Loucy (cell line): Measurements from ENCODE around the gene PBX4.

Experiments
- H2AFZ ChIP-seq: fragments of 200-600 bp; sonication (generic); 2 replicates; pipeline ENCODE4 v1.6.0; 2016; ENCODE audit warnings: antibody characterized with exemption, mild to moderate bottlenecking, low read length, moderate library complexity
- H3F3A ChIP-seq: fragments of 200-600 bp; 2 replicates; pipeline ENCODE4 v1.6.0; 2016; ENCODE audit warnings: antibody characterized with exemption, low read depth, mild to moderate bottlenecking
- H3K27me3 ChIP-seq: fragments of 200-600 bp; sonication (generic); 2 replicates; pipeline ENCODE4 v1.6.1; 2014; ENCODE audit warnings: low read length, mild to moderate bottlenecking; ENCODE audit not compliant: insufficient read depth, poor library complexity, severe bottlenecking
- H3K36me3 ChIP-seq: fragments of 200-600 bp; sonication (generic); 2 replicates; pipeline ENCODE4 v1.6.1; 2016; ENCODE audit warnings: low read length; ENCODE audit not compliant: insufficient read depth
- H3K4me1 ChIP-seq: fragments of 200-600 bp; sonication (generic); 2 replicates; pipeline ENCODE4 v1.5.1; 2014; ENCODE audit warnings: low read length, mild to moderate bottlenecking; ENCODE audit not compliant: insufficient read depth, poor library complexity, severe bottlenecking
- H3K4me2 ChIP-seq: fragments of 200-600 bp; sonication (generic); 2 replicates; pipeline ENCODE4 v1.6.0; 2014; ENCODE audit warnings: antibody characterized with exemption, low read length, low read depth, mild to moderate bottlenecking; ENCODE audit not compliant: poor library complexity, severe bottlenecking
- H3K4me3 ChIP-seq: fragments of 200-600 bp; sonication (generic); 2 replicates; pipeline ENCODE4 v1.5.1; 2014; ENCODE audit warnings: low read length, mild to moderate bottlenecking, mixed read lengths; ENCODE audit not compliant: poor library complexity, severe bottlenecking
- H3K79me2 ChIP-seq: fragments of 200-600 bp; sonication (generic); 2 replicates; pipeline ENCODE4 v1.6.1; 2014; ENCODE audit warnings: low read length; ENCODE audit not compliant: insufficient read depth
- H3K9ac ChIP-seq: fragments of 200-600 bp; sonication (generic); 2 replicates; pipeline ENCODE4 v1.6.0; 2014; ENCODE audit warnings: mild to moderate bottlenecking, low read depth, low read length, moderate library complexity; ENCODE audit not compliant: poor library complexity, severe bottlenecking
- H3K9me2 ChIP-seq: fragments of 200-600 bp; sonication (generic); replicated peaks from 2 replicates; pipeline ENCODE4 v1.6.1; 2016; ENCODE audit warnings: low read depth, low read length, mixed read lengths
- H3K9me3 ChIP-seq: fragments of 200-600 bp; sonication (generic); 2 replicates; pipeline ENCODE4 v1.6.1; 2014; ENCODE audit warnings: mild to moderate bottlenecking, antibody characterized with exemption, low read length, low read depth; ENCODE audit not compliant: insufficient read depth
- H4K20me1 ChIP-seq: fragments of 200-600 bp; sonication (generic); 2 replicates; pipeline ENCODE4 v1.6.0; 2014; ENCODE audit warnings: antibody characterized with exemption, low read length, mild to moderate bottlenecking; ENCODE audit not compliant: insufficient read depth, poor library complexity, severe bottlenecking
- CTCF ChIP-seq: fragments of 200-600 bp; sonication (generic); conservative IDR thresholded peaks from 2 replicates; pipeline ENCODE4 v1.5.1; 2014; ENCODE audit warnings: mild to moderate bottlenecking, antibody characterized with exemption, low read length
- EZH2phosphoT487 ChIP-seq: fragments of 200-600 bp; IDR thresholded peaks from 2 replicates; pipeline ENCODE4 v1.6.1; 2018; ENCODE audit warnings: antibody characterized with exemption, mild to moderate bottlenecking, moderate library complexity, borderline replicate concordance

PBX4 gene

GRCh38 chr19:19592690-19593089, 25.8 kb downstream of the PBX4 start:
- H3K9me2 ChIP-seq = no peaks in the 10 kb centered on the region
- no peak overlapping the region for H3K4me2 ChIP-seq
- H3K9me3 ChIP-seq = no peaks in the 10 kb centered on the region
- TF ChIP-seq EZH2phosphoT487 (no peak), CTCF (no peak)
- H3K27me3 ChIP-seq = no peaks in the 10 kb centered on the region
- H3K36me3 ChIP-seq = no peaks in the 10 kb centered on the region
- no peak overlapping the region for H3K4me3 ChIP-seq
- no peak overlapping the region for H2AFZ ChIP-seq
- no peak overlapping the region for H3K9ac ChIP-seq
- no peaks in the 10 kb centered on the region for H4K20me1 ChIP-seq
- H3K4me1 ChIP-seq = no peaks in the 10 kb centered on the region
- no peaks in the 10 kb centered on the region for H3K79me2 ChIP-seq
- H3F3A ChIP-seq = no peaks in the 10 kb centered on the region

- Histone ChIP-seq H3K36me3 (no peaks in the 10 kb centered on the region), H3K4me3 (no peak overlapping the region), H3K9me3 (no peaks in the 10 kb centered on the region), H3K9me2 (no peaks in the 10 kb centered on the region), H3K4me2 (no peak overlapping the region), H4K20me1 (no peaks in the 10 kb centered on the region), H2AFZ (no peak overlapping the region), H3K4me1 (no peaks in the 10 kb centered on the region), H3K9ac (no peak overlapping the region), H3K79me2 (no peaks in the 10 kb centered on the region), H3K27me3 (no peaks in the 10 kb centered on the region), H3F3A (no peaks in the 10 kb centered on the region)
- TF ChIP-seq EZH2phosphoT487 = no peak
- no peak for TF ChIP-seq CTCF
Measured at GRCh38 chr19:19591133-19591825, 27.2 kb downstream of the PBX4 start.

- H3K4me3 ChIP-seq = no peak overlapping the region
- H3K4me1 ChIP-seq = no peaks in the 10 kb centered on the region
- H3K27me3 ChIP-seq = no peaks in the 10 kb centered on the region
- no peaks in the 10 kb centered on the region for H3K36me3 ChIP-seq
- H3K9me2 ChIP-seq = no peaks in the 10 kb centered on the region
- no peak overlapping the region for H3K9ac ChIP-seq
- TF ChIP-seq CTCF = no peak
- TF ChIP-seq EZH2phosphoT487 = no peak
- H4K20me1 ChIP-seq = no peaks in the 10 kb centered on the region
- H3K9me3 ChIP-seq = no peaks in the 10 kb centered on the region
- no peak overlapping the region for H2AFZ ChIP-seq
- no peaks in the 10 kb centered on the region for H3K79me2 ChIP-seq
- H3F3A ChIP-seq = no peaks in the 10 kb centered on the region
- no peak overlapping the region for H3K4me2 ChIP-seq
Measured at GRCh38 chr19:19588546-19588945, 29.9 kb downstream of the PBX4 start.
